ENCODE measurements around the gene C22orf39.

The C22orf39 gene, protein sequence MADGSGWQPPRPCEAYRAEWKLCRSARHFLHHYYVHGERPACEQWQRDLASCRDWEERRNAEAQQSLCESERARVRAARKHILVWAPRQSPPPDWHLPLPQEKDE

DNA sequence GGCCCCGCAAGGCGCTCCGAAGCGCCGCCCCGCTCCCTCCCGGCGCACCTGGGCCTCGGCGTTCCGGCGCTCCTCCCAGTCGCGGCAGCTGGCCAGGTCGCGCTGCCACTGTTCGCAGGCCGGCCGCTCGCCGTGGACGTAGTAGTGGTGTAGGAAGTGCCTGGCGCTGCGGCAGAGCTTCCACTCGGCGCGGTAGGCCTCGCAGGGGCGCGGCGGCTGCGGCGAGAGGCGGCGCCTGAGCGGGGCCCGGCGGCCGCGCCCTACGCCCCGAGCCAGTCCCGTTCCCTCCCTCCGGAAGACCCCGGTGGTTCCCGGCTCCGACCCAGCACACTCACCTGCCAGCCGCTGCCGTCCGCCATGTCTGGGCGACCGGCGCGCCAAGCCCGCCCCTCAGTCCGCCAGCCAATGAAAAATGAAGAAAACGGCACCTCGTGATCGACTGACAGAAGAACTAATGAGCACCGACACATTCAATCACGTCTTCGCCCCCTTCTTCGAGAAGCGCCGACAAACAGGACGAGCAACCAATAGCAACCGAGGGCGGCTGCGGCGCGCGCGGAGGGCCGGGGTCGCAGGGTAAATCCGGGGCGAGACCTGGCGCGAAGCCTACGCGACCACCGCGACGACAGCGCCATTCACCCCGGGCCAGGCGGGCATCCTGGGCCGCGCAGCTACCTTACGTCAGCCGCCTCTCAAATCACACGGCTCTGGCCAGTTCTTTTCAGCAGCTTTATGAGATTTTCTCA lies at the start of gene C22orf39:
C22orf39 (minus strand) TSS at position 382 of the 746 bp plus-strand sequence; CDS start at position 359, 23 bp downstream.
- DNase-seq (ENCODE audit: low read depth): peak; percentile 88

DNA sequence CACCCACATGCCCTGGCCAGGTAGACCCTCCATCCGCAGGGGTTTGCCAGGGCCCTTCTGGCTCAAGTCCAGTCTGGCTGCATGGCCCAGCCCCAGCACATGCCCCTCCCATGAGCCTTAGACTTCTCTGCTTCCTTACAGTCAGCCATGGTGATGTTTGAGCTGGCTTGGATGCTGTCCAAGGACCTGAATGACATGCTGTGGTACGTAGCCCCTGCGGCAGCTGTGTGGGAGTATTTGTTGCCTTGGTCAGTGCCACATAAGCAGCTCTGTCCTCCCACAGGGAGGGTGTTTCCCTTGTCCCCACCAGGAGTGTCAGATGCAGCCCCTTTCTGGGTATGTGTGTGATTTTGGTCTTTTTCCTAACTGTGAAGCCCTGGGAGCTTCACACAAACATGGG lies 49.7 kb upstream of the C22orf39 start:
- no peak for DNase-seq (ENCODE audit: low read depth)

DNA sequence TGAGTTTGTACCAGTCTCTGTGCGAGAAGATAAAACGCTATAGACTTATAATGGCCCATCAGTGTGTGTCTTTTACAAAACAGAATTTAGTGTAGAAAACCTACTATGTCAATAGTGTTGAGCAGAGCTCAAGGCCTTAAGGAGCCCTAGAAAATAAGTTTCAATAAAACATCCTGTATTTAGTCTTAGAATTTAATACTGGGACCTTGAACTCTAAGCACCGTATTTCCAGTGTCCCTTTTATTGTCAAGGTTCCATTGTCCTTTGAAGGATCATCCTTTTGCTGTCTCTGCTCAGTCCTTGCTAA lies 48.8 kb upstream of the C22orf39 start:
- no peak for DNase-seq (ENCODE audit: low read depth)

DNA sequence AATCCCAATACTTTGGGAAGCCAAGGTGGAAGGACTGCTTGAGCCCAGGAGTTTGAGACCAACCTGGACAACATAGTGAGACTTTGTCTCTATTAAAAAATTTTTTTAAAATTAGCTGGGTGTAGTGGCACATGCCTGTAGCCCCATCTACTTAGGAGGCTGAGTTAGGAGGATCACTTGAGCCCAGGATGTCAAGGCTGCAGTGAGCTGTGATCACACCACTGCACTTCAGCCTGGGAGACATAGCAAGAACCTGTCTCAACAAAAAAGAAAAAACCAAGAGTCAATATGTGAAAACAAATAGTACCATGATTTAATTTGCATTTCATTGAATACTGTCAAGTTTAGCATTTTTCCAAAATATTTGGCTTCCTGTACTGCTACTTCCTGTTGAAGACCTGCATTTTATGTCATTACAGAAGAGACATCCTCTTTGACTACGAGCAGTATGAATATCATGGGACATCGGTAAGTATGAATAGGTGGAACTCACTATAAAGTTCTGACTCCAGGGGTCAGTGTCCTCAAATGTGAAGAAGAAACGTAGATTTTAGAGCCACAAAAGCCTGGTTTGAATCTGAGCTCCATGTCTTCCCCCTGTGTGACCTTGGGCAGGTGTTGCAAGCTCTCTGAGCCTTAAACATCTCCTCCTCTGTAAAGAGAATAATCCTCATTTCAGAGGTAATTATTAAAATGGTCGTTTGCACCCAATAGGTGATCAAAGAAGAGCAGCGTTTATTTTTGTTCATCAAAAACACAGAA lies 48.2 kb upstream of the C22orf39 start:
- no peak for DNase-seq (ENCODE audit: low read depth)

DNA sequence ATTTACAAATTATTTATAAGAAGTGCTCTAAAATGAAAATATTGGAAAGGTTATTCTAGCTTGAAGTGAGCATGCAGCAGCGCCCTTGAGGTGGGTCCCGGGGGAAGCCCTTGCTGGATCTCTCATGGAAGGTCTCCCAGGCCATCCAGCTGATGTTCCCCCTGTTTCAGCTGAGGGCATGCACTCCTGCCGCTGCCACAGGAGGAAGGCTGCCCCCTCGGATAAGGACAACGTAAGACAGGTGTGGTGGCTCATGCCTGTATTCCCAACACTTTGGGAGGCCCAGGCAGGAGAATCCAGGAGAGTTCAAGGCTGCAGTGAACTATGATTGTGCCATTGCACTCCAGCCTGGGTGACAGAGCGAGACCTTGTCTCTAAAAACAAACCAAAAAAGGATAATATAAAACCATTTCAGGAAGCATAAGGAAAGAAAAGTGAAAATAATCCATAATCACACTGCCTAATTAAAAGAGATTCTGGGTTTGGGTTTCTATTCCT lies 47.2 kb upstream of the C22orf39 start:
- no peak for DNase-seq (ENCODE audit: low read depth)

DNA sequence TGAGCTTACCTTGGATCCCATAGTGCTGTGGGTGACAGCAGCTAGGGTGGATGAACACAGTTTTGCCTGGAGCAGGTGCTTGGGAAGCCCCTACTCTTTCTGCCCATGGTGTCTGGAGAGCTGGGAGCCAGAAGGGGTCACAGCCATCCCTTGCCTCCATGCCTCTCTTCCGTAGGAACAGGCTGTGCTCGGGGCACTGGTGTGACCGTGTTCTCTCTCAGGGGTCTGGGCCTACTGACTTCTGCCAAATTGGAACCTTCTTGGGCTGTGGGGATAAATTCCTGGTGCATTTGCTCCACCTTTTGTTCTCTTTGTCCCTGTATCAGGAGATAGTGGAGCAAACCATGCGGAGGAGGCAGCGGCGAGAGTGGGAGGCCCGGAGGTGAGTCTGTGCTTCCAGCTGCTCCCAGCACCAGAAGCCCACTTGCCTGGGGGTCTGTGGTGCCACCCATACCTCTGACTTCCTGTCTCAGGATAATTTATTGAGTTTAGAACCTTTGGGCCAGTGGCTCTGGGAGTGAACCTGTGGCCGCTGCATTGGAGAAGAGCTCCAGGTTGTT lies 46.6 kb upstream of the C22orf39 start:
- no peak for DNase-seq (ENCODE audit: low read depth)

DNA sequence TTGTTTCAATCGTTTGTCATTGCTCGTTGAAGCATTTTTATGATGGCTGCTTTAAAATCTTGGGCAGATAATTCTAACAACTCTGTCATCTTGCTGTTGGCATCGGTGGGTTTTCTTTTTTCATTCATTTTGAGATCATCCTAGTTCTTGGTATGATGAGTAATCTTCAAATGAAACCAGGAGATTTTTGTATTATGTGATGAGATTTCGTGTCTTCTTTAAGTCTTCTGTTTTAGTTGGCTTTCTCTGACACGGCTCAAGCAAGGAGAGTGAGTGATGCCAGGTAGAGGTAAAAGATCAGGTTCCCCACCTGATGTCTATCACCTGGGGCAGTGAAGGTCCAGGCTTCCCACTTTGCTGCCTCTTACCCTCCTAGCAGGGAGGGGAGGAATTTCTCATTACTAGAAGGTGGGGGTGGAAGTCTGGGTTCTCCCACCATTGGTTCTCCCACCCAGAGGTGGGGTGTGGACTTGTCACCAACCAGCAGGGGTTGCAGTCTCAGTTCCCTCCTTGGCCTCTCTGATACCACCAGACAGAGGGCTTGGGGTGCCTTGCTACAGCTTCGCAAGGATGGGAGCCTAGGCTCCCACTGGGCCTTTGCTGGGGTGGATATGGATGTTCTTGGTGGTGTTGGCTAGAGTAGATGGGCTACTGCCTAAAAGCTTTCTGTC lies 45.1 kb upstream of the C22orf39 start:
- no peak for DNase-seq (ENCODE audit: low read depth)

DNA sequence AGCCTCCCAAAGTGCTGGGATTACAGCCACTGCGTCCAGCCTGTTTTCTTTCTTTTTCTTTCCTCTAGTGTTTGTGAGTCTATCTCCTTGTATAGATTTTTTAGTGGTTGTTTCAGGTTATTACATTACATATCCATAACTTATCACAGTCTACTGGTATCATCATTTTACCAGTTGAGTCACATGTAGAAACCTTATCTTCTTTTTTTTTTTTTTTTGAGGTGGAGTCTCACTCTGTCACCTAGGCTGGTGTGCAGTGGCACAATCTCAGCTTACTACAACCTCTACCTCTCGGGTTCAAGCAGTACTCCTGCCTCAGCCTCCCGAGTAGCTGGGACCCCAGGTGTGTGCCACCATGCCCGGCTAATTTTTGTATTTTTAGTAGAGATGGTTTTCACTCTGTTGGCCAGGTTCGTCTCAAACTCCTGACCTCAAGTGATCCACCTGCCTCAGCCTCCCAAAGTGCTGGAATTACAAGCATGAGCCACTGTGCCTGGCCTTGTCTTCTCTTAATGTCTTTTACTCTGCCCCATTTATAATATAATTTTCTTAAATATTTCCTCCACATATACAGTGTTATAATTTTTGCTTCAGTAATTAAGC lies 43.2 kb upstream of the C22orf39 start:
- DNase-seq (ENCODE audit: low read depth): no peak

DNA sequence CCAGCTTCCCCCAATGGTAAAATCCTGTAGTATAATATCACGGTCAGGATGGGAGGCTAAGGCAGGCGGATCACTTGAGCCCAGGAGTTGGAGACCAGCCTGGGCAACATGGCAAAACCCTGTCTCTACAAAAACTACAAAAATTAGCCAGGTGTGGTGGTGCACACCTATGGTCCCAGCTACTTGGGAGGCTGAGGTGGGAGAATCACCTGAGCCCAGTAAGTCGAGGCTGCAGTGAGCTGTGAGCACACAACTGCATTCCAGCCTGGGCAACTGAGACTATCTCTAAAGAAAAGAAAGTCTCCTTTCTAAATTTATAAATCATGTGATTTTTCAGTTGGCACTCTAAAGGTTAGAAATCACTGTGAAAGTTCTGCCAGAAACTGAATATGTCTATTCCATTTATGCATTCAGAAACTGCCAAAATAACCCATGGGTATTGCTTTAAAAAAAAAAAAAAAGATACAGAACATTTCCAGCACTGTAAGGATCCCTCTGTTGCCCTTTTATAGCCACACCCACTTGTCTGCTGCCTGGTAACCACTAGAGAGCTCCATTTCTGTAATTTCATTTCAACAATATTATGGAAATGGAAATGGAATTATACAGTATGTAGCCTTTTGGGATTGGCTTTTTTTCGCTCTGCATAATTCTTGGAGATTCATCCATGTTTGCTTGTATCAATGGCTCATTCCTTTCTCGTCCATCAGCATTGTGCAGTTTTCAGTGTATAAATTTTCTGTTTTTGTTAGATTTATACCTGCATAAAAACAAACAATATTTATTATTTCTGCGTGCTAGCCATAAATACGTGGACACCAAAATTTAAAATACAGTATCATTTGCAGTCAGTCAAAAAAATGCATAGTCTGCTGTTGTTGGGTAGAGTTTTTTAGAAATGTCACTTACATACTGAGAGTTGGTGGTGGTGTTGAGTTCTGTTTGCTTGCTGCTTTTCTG lies 41.7 kb upstream of the C22orf39 start:
- DNase-seq (ENCODE audit: low read depth): no peak

DNA sequence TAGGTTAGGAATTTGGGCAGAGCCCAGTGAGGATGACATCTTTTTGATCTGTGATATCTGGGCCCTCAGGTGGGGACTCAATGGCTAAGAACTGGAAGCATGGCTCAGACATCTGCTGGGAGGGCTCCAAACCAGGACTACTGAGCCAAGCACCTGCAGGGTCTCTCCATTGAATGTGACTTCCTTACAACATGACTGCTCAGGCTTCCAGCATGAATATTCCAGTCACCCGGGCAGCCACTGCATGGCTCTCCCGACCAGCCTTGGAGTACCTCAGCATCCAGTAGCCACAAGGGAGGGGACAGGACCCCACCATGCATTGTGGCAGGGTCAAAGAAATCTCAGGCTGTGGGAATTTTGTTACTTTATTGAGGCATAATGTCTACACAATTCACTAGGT lies 40.8 kb upstream of the C22orf39 start:
- no peak for DNase-seq (ENCODE audit: low read depth)

DNA sequence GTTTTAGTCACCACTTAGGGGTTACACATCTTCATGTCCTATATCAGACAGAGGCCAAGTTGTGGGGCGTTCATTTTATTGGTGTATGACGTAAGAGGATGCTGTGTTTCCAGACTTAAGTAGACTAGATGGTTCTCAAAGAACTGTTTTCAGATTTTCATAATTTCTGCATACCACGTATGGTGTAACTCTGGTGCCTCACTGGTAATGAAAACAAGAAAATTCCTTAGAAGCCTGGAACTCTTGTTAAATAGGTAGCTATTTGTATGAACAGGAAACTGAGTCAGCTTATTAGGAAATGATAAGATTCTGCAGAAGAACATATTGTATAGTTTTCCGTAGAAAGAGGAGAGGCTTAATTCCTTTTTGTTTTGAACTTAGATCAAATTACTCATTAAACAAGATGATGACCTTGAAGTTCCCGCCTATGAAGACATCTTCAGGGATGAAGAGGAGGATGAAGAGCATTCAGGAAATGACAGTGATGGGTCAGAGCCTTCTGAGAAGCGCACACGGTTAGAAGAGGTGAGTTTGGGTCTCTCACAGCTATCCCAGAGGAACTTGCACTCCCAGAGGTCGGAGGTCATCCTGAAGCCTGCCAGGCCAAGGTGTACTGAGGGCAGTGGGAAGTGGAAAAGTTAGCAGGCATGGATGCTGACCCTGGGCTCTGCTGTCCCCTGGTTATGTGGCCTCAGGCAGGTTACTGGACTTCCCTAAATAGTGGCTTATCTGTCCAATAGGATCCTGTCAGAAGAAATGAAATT lies 36.2 kb upstream of the C22orf39 start:
- DNase-seq (ENCODE audit: low read depth): no peak

DNA sequence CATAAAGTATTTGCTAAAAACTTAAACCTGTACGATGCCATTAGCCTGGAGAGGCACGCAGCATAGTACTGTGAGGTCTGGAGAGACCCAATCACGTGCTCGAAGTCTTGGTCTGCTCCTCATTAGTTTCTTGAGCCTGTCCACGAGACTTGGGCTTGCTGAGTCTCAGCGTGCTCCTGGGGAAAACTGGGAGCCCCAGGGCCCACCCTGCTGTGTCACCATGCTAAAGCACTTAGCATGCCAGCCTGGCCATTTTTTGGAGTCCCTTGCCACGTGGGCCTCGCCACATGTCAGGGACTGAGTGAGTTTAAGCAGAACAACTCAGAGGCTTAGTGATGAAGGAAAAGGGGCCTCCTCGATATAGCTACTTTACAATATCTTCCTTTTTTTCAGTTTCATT lies 34.8 kb upstream of the C22orf39 start:
- DNase-seq (ENCODE audit: low read depth): no peak

DNA sequence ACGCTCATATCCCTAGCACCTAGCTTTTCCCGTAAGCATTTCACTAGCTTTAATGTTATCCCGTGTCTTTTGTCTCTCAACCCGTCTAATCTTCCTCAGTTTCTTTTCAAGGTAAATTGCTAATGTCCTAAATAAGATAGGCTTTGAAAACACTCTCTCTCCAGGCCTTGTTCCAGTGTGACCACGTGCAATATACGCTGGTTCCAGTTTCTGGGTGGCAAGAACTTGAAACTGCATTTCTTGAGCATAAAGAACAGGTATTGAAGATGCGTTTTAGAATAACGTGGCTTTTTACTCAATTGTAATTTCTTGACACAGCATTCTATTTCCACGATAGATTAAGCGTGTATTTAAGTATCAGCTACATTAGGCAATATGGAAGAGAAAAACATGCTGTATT lies 33.3 kb upstream of the C22orf39 start:
- DNase-seq (ENCODE audit: low read depth): no peak

DNA sequence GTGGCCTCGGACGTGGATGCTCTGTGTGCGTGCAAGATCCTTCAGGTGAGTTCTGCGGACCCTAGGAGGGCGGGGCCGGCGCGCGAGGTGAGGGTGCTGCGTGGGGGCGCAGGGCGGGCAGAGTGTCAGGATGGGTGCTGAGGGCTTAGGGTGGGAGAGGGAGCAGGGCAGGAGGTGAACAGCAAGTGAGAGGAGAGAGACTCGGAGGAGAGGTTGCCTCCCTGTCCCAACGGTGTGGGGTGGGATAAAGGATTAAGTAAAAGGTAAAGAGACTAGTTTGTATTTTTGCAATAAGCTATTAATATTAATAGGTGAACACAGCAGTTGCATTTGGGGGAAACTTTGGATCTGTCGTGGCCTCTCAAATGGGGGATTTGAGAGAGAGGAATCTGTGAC lies 32.7 kb upstream of the C22orf39 start:
- DNase-seq (ENCODE audit: low read depth): no peak

DNA sequence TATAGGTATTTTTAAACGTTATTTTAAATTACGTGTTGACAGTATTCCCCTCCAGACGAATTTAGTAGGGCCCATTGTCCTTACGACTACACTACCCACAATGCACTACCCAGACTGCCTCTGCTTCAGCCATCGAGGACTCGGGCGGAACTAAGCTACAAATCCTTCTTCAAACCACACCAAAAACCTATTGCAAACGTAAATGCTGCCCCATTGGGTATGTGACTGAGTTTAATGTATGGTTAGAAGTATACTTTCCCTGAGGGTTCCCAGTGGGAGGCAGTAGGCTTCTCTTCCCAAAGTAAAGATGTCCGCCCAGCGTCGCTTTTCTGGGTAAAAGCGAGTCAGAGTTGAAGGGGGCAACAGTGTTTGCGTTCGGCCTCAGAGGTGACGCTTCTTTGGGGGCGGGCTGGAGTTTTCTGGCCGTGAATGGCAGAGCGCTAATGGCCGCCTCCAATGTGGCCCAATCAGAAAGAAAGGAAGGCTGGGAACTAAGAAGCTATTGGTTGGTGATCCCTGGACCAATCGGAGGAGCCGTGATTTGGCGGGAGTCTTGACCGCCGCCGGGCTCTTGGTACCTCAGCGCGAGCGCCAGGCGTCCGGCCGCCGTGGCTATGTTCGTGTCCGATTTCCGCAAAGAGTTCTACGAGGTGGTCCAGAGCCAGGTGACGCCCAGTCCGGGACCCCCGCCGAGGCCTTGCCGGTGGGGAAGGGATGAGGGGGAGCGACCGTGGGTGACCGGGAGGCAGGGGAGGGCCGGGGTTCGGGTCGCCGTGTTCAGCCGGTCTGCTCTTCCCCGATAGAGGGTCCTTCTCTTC lies 32.1 kb upstream of the C22orf39 start, which contains the start of gene CDC45:
CDC45 (plus strand) TSS at position 566 of the 818 bp plus-strand sequence; CDS start at position 615, 49 bp downstream.
- peak; percentile 92 for DNase-seq (ENCODE audit: low read depth)

DNA sequence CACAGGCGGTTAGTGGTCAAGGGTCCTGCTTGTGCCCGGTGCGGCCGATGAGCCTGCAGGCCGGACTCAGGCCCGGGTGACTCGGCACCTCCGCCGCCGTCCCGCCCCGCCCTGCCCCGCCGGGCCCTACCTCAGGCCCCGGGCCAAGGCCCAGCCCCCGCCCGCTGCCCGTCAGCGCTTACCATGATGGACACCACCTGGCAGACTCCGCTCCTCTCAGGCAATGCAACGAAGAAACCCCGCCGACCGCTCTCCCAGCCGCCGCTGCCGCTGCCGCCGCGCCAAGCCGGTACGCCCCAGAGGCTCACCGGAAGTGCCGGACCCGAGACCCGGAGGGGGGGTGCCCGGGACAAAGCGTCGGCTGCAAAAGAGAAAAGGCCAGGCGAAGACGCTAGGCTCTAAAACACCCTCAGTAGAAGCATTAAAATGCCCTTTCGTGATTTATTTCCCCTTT lies 31.4 kb upstream of the C22orf39 start, which contains the start of gene UFD1:
UFD1 (minus strand) TSS at position 293 of the 454 bp plus-strand sequence; CDS start at position 185, 108 bp downstream.
- DNase-seq (ENCODE audit: low read depth): peak; percentile 71

DNA sequence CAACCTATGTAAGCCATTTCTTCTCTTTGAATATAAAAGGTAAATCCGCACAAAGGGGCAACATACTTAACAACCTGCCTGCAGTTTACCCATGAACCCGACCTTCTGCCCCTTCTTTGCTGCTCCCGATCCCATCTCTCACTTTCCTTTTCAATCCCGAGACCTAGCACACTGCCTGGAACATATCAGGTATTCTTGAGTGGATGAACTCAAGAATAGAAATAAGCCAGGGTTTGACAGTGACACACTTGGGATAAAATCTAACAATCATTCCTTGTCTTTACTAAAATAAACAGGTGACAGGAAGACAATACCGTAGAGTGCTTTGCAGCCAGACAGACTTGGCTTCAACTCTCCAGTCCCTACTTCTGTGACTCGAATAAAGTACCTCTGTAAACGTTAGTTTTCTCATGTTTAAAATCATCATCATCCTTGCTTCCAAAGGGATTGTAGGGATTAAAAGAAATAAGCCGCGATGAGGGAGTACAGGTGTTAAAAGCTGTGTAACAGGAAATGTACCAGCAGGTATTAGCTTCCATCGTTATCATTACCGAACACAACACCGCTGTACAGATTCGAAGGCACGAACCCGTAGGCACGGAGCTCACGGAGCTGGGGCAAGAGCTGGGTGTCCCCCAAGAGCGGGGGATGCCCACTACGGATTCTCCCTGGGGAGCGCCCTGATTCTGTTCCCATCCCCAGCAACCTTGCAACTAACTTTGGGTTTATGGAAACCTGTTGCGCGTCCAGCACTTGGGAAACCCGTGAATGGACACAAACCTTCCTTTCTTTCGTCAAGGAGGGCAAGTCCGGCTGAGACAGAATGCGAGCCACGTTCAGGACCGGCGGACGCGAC lies 30.8 kb upstream of the C22orf39 start:
- no peak for DNase-seq (ENCODE audit: low read depth)

Measured in T-helper 22 cell (primary cell).